Adrenal gland (tissue), 12 donors: ENCODE measurements around the gene MRNIP. TPM values are rescaled to one million over a fixed set of nuclear protein-coding genes. Genes with fewer than 3 reads are reported as not detected.
A peak's percentile ranks its signal among the peaks of the same experiment; 100 is the strongest.

Experiments
- DNase-seq, 7 donors: peaks; one replicate each; pipeline ENCODE4 v3.0.0-alpha.2; 2019 to 2020
- H3K27ac ChIP-seq, 5 donors: fragments of 200-600 bp; sonication (generic) in 4 of 5; 1 replicate in 3 of 5; 2 replicates in 2 of 5; pipeline versions ENCODE4 v1.5.1 to v1.8.0; 2016 to 2020; ENCODE audit warnings: mild to moderate bottlenecking in 1 of 5
- H3K27me3 ChIP-seq: fragments of 200-600 bp; 2 replicates; pipeline ENCODE4 v1.8.0; 2021
- H3K36me3 ChIP-seq, 2 donors: fragments of 200-600 bp; replicated peaks in 1 of 2; 1 replicate in 1 of 2; 2 replicates in 1 of 2; pipeline versions ENCODE4 v1.5.1 to v1.8.0; 2018 to 2022
- H3K4me1 ChIP-seq, 2 donors: fragments of 200-600 bp; replicated peaks in 1 of 2; 1 replicate in 1 of 2; 2 replicates in 1 of 2; pipeline versions ENCODE4 v1.5.1 to v1.8.0; 2018 to 2021
- H3K4me3 ChIP-seq, 4 donors: fragments of 200-600 bp; sonication (generic) in 3 of 4; one replicate each; pipeline ENCODE4 v1.5.1; 2016 to 2018
- H3K9me3 ChIP-seq, 3 donors: fragments of 200-600 bp; sonication (generic) in 1 of 3; replicated peaks in 1 of 3; 1 replicate in 2 of 3; 2 replicates in 1 of 3; pipeline versions ENCODE4 v1.5.1 to v1.8.0; 2016 to 2021
- CTCF ChIP-seq, 6 experiments: fragments of 450-650 bp in 4 of 6; fragments of 200-600 bp in 2 of 6; sonication (generic) in 1 of 6; IDR thresholded peaks; 1 replicate in 5 of 6; 2 replicates in 1 of 6; pipeline versions ENCODE4 v1.5.1 to v1.8.0; 2016 to 2021; ENCODE audit warnings: antibody characterized with exemption in 6 of 6, mild to moderate bottlenecking in 2 of 6, moderate library complexity in 1 of 6
- POLR2A ChIP-seq, 2 donors: fragments of 450-650 bp; IDR thresholded peaks; one replicate each; pipeline ENCODE4 v1.6.1; 2017; ENCODE audit warnings: antibody characterized with exemption in 2 of 2, mild to moderate bottlenecking in 2 of 2, moderate library complexity in 1 of 2
- WGBS, 4 donors: extraction: QIAGEN DNeasy Blood & Tissue Kit in 2 of 4; methylation state at CpG; one replicate each; pipeline versions ENCODE4 v1.1.5 to v1.1.7; 2013 to 2017; 5-methylcytosine and 5-hydroxymethylcytosine counted together
- intact Hi-C, 2 donors: fragments of 100-400 bp; cut with DNase I; formaldehyde crosslinking; loops; one replicate each; pipeline versions ENCODE4 v1.14.1 to v1.15.0; 2022 to 2023
- polyA plus RNA-seq, 3 donors: library from polyadenylated mRNA; stranded (reverse); fragments of 200-250 nt in 2 of 3; fragments of 350-450 nt in 1 of 3; fragmentation: Illumina TruSeq in 1 of 3; extraction: RNeasy Lipid Tissue Mini Kit (QIAGEN cat#74804) in 1 of 3; gene quantifications; one replicate each; pipeline ENCODE4 v1.2.3, GENCODE V29; 2013 to 2014
- total RNA-seq, 9 donors: library from RNA; depleted of rRNA in 4 of 9; stranded (reverse); fragments of >200 nt in 4 of 9; fragments of 120-200 nt in 1 of 9; fragmentation: NEBNext Ultra II Directional in 1 of 9; extraction: Animal tissue kit (Norgen Biotek cat#: 25700) in 1 of 9; gene quantifications; one replicate each; pipeline versions ENCODE4 v1.1.0 to v1.2.4, GENCODE V29; 2013 to 2023
- donor health status: healthy with polysubstance abuse.
- donor health status: Bipolar disorder and iron deficiency.
- donor health status: DM: yes; HTN: yes; CAD: no.
- donor health status: DM: no; HTN: no; CAD: no.
- donor health status: DM: no; HTN: no; CAD: no.
- donor health status: DM: yes; HTN: yes; CAD: no.

MRNIP gene
- total and polyA plus RNA-seq, 12 donors: 12.3 to 129 (median 32.2) TPM

DNA sequence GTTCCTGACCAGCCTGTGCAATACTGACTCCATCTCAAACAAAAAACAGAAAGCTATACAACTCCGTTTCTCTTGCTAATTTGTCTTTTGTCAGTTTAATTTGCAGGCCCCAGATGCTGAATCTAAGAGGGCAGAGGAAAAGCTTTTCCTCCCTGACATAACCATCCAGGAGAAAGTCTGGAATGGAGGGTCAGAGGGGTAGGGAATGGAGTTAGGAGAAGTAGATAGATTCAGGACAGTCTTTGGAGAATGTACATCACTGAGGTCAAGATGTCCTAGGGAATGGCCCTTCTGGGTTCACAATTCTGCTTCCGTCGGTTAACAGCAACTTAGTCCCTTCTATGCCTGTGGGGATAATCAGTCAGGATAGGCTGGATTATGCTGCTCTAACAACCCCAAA lies 44.5 kb downstream of the MRNIP start:
- no peak overlapping the region for H3K4me3 ChIP-seq
- DNase-seq: no peak
- intact Hi-C loops: no loop called here
- 76 to 84% (median 80%) methylated on average over 3 of the region's 3 CpGs for WGBS, 4 donors
- TF ChIP-seq POLR2A (IDR thresholded peaks at IDR 0.05) (no peak), CTCF (IDR thresholded peaks at IDR 0.05) (no peak)
- no peaks in the 10 kb centered on the region for H3K27me3 ChIP-seq
- H3K36me3 ChIP-seq: no peaks in the 10 kb centered on the region
- H3K4me1 ChIP-seq: peaks cover 22% of the 10 kb centered on the region in 2 donors
- no peaks in the 10 kb centered on the region for H3K9me3 ChIP-seq
- no peak overlapping the region for H3K27ac ChIP-seq

GRCh38 chr5:179812997-179813607 lies 45.5 kb downstream of the MRNIP start:
- Histone ChIP-seq H3K27me3 (no peaks in the 10 kb centered on the region), H3K36me3 (no peaks in the 10 kb centered on the region), H3K4me3 (no peak overlapping the region), H3K4me1 (peaks cover 14% of the 10 kb centered on the region in 2 donors), H3K27ac (no peak overlapping the region), H3K9me3 (no peaks in the 10 kb centered on the region)
- intact Hi-C loops: no loop called here
- no peak for TF ChIP-seq CTCF (IDR thresholded peaks at IDR 0.05)
- TF ChIP-seq POLR2A (IDR thresholded peaks at IDR 0.05): no peak
- WGBS, 4 donors: 88 to 94% (median 92%) methylated on average over 5 of the region's 5 CpGs
- no peak for DNase-seq

DNA sequence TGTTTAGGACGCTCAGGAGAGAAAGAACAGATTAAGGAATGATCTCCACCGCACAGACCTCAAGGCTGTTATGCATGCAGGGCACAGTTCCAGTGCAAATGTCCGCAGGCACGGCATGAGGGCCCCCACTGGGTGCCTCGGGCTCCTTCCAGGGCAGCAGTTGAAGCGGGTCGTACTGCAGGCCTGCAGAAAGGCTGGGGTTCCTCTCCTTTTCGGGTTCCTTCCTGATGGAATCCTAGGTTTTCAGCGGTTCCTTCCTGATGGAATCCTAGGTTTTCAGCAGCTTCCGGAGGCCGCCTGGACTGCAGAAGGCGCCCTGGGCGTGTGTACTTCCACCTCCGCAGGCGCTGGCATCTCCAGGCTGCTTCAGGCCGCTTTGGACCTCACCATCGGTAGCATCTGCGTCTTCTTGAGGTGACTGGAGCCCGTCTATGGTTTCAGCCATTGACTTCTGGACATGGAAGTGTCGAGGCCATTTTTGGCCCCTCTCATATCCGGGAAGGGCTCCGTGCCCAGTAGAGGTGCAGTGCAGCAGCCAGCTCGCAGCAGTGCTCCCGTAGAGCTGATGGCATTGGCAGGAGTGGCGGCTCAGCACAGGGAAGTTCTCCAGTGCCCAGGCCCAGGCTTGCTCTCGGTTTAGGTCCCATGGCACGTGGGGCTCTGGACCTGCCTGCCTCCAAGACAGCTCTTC lies 46.3 kb downstream of the MRNIP start:
- Histone ChIP-seq H3K27ac (no peak overlapping the region), H3K4me1 (peaks cover 9 to 17% of the 10 kb centered on the region in 2 donors), H3K4me3 (no peak overlapping the region), H3K27me3 (no peaks in the 10 kb centered on the region), H3K36me3 (no peaks in the 10 kb centered on the region), H3K9me3 (no peaks in the 10 kb centered on the region)
- intact Hi-C loops: no loop called here
- TF ChIP-seq POLR2A (IDR thresholded peaks at IDR 0.05) (no peak), CTCF (IDR thresholded peaks at IDR 0.05) (no peak)
- WGBS, 4 donors: 92 to 97% (median 96%) methylated on average over 11 to 27 of the region's 27 CpGs
- DNase-seq: no peak

- Histone ChIP-seq H3K27me3 (no peaks in the 10 kb centered on the region), H3K9me3 (no peaks in the 10 kb centered on the region), H3K36me3 (peaks cover 0 to under 1% of the 10 kb centered on the region in 2 donors), H3K27ac (peak within 1 kb of the TSS; percentile 14 to 93 (median 88)), H3K4me1 (peaks cover 37 to 48% of the 10 kb centered on the region in 2 donors), H3K4me3 (peak within 1 kb of the TSS; percentile 24 to 84 (median 68))
- intact Hi-C loops: loop anchor here in 1 of 2 donors (10.0 kb wide), 2 partner anchors 48 to 98 kb away; partner anchors contain the start of genes MRNIP and TBC1D9B
- WGBS, 4 donors: 0 to 3% (median 0%) methylated on average over 11 to 104 of the region's 108 CpGs
- TF ChIP-seq POLR2A (IDR thresholded peaks at IDR 0.05) (peak; percentile 72 to 75), CTCF (IDR thresholded peaks at IDR 0.05) (peak in 1 of 6 experiments; percentile 5)
- peak; percentile 75 to 85 (median 78) for DNase-seq
Measured at GRCh38 chr5:179806250-179807048, 52.2 kb downstream of the MRNIP start, which contains the start of gene MGAT4B. Gene MGAT4B, minus strand, starts transcription at chr5:179806866. Its CDS starts 283 bp downstream, at chr5:179806583.
